CD4-positive, CD25-positive, alpha-beta regulatory T cell (primary cell): ENCODE results near the gene TSPAN18. TPM values are rescaled to one million over a fixed set of nuclear protein-coding genes. Genes with fewer than 3 reads are reported as not detected.

Source experiments
- ATAC-seq, 2 donors: fragments of 150-1000 bp; cut with Tn5 transposase; one replicate each; pipeline ENCODE4 v1.10.0; 2021; ENCODE audit warnings: low read depth in 2 of 2, moderate number of reproducible peaks in 2 of 2, moderate library complexity in 1 of 2
- DNase-seq, 3 donors: peaks; one replicate each; pipeline versions ENCODE4 v3.0.0 to v3.0.0-alpha.2; 2012 to 2022; ENCODE audit warnings: mixed read lengths in 1 of 3
- H3K27ac ChIP-seq: one replicate; pipeline ENCODE4 v1.7.0; 2013; ENCODE audit warnings: mild to moderate bottlenecking, low read length; ENCODE audit not compliant: insufficient read depth, poor library complexity, severe bottlenecking
- H3K27me3 ChIP-seq: one replicate; pipeline ENCODE4 v1.7.0; 2013; ENCODE audit warnings: low read length; ENCODE audit not compliant: control insufficient read depth, insufficient read depth
- H3K36me3 ChIP-seq: one replicate; pipeline ENCODE4 v1.7.0; 2013; ENCODE audit warnings: mild to moderate bottlenecking, low read length, moderate library complexity; ENCODE audit not compliant: control insufficient read depth, insufficient read depth
- H3K4me1 ChIP-seq: 2 replicates; pipeline ENCODE4 v1.7.0; 2013; ENCODE audit warnings: mild to moderate bottlenecking, low read length; ENCODE audit not compliant: insufficient read depth, control insufficient read depth, poor library complexity, severe bottlenecking
- H3K4me3 ChIP-seq: one replicate; pipeline ENCODE4 v1.7.0; 2013; ENCODE audit warnings: low read depth, mild to moderate bottlenecking, low read length, moderate library complexity
- H3K9me3 ChIP-seq, 2 experiments: 1 replicate in 1 of 2; 2 replicates in 1 of 2; pipeline ENCODE4 v1.7.0; 2013; ENCODE audit warnings: low read length in 2 of 2, mild to moderate bottlenecking in 1 of 2, moderate library complexity in 1 of 2; ENCODE audit not compliant: control insufficient read depth in 2 of 2
- H3K27ac Mint-ChIP-seq, 3 donors: one replicate each; pipeline ENCODE4 v1.8.0; 2020 to 2022; ENCODE audit warnings: mild to moderate bottlenecking in 3 of 3, mixed read lengths in 3 of 3, moderate library complexity in 2 of 3
- H3K27me3 Mint-ChIP-seq: one replicate; pipeline ENCODE4 v1.8.0; 2022; ENCODE audit warnings: mild to moderate bottlenecking, mixed read lengths
- H3K36me3 Mint-ChIP-seq: one replicate; pipeline ENCODE4 v1.8.0; 2020; ENCODE audit warnings: mixed read lengths
- H3K4me1 Mint-ChIP-seq, 4 donors: one replicate each; pipeline ENCODE4 v1.8.0; 2020 to 2022; ENCODE audit warnings: mixed read lengths in 4 of 4, mild to moderate bottlenecking in 1 of 4
- H3K4me3 Mint-ChIP-seq, 4 donors: one replicate each; pipeline ENCODE4 v1.8.0; 2020 to 2022; ENCODE audit warnings: mild to moderate bottlenecking in 4 of 4, mixed read lengths in 4 of 4, moderate library complexity in 3 of 4
- H3K9me3 Mint-ChIP-seq, 7 donors: one replicate each; pipeline ENCODE4 v1.8.0; 2020 to 2022; ENCODE audit warnings: mixed read lengths in 7 of 7, mild to moderate bottlenecking in 3 of 7, moderate library complexity in 2 of 7
- polyA plus RNA-seq, 4 donors: library from polyadenylated mRNA; unstranded; fragments of 300-500 nt; fragmentation: Illumina TruSeq; gene quantifications; one replicate each; pipeline ENCODE4 v1.2.3, GENCODE V29; 2021
- total RNA-seq: library from RNA; stranded (reverse); gene quantifications from one replicate; pipeline ENCODE4 v1.2.3, GENCODE V29; 2022

Gene TSPAN18
- total and polyA plus RNA-seq, 5 donors from 2014 or later: 3.2 to 36.9 (median 4.9) TPM

DNA sequence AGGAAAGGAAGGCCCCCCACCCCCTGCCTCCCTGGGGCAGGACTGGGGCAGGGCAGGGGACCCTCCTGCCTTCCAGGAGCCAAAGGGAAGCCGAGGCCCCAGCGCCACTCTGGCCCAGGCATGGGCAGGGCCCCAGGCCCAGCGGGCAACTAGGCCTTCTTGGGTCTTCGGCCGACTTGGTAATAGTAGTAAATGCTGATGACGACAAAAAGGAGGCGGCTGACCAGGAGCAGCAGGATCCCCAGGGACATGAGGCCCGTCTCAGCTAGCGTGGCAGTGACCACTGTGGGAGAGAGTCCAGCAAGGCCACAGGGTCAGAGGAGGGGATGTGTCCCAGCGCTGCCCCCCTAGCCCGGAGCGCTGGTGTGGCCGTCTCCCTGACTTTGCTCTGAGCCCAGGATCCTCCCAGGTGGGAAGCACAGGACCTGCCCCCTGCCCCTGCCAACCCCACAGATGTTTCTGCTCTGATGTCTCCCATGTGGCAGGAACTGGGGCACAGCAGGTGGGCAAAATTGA is 208.0 kb downstream of the TSPAN18 start:
- Histone ChIP-seq H3K27me3 (no peaks in the 10 kb centered on the region), H3K36me3 (no peaks in the 10 kb centered on the region), H3K4me1 (peaks cover 5% of the 10 kb centered on the region), H3K27ac (no peak overlapping the region), H3K4me3 (no peak overlapping the region), H3K9me3 (no peaks in the 10 kb centered on the region)
- peaks cover 10% of the 10 kb centered on the region for H3K36me3 Mint-ChIP-seq
- no peak for ATAC-seq
- H3K9me3 Mint-ChIP-seq: peaks cover 0 to 1% (median 0%) of the 10 kb centered on the region in 7 donors
- H3K4me3 Mint-ChIP-seq: no peak overlapping the region
- DNase-seq: no peak
- H3K27me3 Mint-ChIP-seq: no peaks in the 10 kb centered on the region
- no peak overlapping the region for H3K27ac Mint-ChIP-seq
- H3K4me1 Mint-ChIP-seq: peaks cover 0 to 2% (median 0%) of the 10 kb centered on the region in 4 donors

DNA sequence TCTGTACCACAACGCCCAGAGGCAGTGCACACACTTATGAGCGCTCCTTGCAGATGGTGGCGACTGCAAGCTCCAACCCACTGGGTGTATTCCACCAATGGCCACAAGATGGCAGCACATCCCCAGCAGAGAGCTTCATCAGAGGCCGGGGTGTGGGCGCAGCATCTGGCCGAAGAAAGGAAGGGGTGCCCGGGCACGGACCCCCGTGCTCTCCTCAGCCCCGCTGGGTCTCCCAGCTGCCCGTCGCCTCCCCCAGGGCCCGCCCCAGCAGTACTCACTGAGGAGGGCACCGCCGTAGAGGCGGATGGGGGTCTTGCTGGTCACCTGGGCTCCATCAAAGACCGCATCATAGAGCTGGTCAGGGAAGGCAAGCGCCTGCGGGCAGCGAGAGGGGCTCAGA is 209.8 kb downstream of the TSPAN18 start:
- H3K9me3 Mint-ChIP-seq: no peaks in the 10 kb centered on the region
- H3K4me1 Mint-ChIP-seq: peaks cover 0 to 4% (median 2%) of the 10 kb centered on the region in 4 donors
- Histone ChIP-seq H3K9me3 (no peaks in the 10 kb centered on the region), H3K36me3 (no peaks in the 10 kb centered on the region), H3K4me1 (peaks cover 5% of the 10 kb centered on the region), H3K27ac (no peak overlapping the region), H3K4me3 (no peak overlapping the region), H3K27me3 (no peaks in the 10 kb centered on the region)
- H3K27ac Mint-ChIP-seq: no peak overlapping the region
- no peaks in the 10 kb centered on the region for H3K27me3 Mint-ChIP-seq
- peak; percentile 73 to 80 for ATAC-seq
- DNase-seq: peak; percentile 64 to 82 (median 76)
- no peak overlapping the region for H3K4me3 Mint-ChIP-seq
- H3K36me3 Mint-ChIP-seq: no peaks in the 10 kb centered on the region

DNA sequence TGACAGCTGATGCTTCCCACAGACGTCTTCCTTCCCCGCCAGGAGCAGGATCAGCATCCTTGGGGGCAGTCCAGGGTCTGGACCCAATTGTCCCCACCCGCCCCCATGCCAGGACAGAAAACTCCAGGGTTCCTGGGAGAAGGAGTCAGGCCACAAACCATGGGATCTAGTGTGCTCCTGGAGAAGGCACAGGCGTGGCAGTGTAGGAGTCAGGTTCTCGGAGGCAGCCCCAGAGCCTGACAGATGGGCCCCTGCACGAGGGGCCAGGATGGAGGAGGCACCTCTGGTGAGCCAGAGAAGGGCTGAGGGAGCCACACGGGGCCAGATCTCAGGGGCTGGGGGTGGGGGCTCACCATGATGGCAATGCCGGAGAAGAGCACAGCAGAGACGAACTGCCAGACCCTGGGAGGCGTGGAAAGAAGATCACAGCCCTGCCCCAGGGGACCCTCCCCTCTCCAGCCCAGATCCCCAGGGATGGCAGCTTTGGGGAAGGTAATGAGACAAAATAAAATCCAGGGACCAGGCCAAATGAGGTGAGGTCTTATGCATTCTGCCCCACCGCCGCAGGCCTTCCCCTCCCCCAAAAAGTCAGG is 210.3 kb downstream of the TSPAN18 start:
- Histone ChIP-seq H3K27ac (no peak overlapping the region), H3K4me1 (peaks cover 5% of the 10 kb centered on the region), H3K27me3 (no peaks in the 10 kb centered on the region), H3K36me3 (no peaks in the 10 kb centered on the region), H3K9me3 (no peaks in the 10 kb centered on the region), H3K4me3 (no peak overlapping the region)
- Mint-ChIP-seq H3K4me3 (no peak overlapping the region), H3K9me3 (no peaks in the 10 kb centered on the region), H3K27ac (no peak overlapping the region), H3K4me1 (peaks cover 0 to 6% (median 2%) of the 10 kb centered on the region in 4 donors), H3K36me3 (no peaks in the 10 kb centered on the region), H3K27me3 (no peaks in the 10 kb centered on the region)
- DNase-seq (no peak), ATAC-seq (no peak)

DNA sequence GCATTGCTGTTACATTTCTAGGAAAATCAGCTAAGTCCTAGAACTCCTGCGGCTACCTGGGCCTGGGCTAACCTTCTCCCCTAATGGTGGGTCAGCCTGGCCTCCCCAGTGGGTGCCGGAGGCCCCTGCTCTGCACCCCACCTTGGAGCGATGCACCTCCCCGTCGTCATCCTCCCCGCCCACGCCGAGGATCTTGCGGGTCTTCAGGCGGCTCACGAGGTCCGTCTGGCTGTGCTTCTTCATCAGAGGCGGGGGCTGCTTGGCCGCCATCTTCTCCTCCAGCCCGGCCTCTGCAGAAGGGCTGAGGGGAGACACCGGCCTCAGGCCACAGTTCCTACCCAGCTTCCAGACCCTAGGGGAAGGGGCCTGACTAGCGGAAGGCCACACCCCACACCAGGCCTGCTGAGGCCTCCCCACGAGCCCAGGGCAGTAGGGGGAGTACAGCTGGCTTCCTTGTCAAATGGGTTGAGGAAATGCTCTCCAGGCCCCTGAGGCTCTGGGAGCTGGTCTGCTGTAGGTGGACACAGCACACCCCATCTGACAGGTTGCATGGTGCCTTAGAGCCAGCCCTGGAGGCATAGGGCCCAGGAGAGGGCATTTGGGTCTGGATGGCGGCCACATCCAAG is 211.4 kb downstream of the TSPAN18 start:
- no peaks in the 10 kb centered on the region for H3K9me3 Mint-ChIP-seq
- H3K4me1 ChIP-seq: peaks cover 9% of the 10 kb centered on the region
- no peaks in the 10 kb centered on the region for H3K9me3 ChIP-seq
- no peaks in the 10 kb centered on the region for H3K27me3 ChIP-seq
- DNase-seq: no peak
- no peak overlapping the region for H3K27ac Mint-ChIP-seq
- no peak for ATAC-seq
- H3K4me3 ChIP-seq: no peak overlapping the region
- peaks cover 0 to 12% (median 2%) of the 10 kb centered on the region in 4 donors for H3K4me1 Mint-ChIP-seq
- no peaks in the 10 kb centered on the region for H3K36me3 ChIP-seq
- H3K27me3 Mint-ChIP-seq: no peaks in the 10 kb centered on the region
- H3K36me3 Mint-ChIP-seq: no peaks in the 10 kb centered on the region
- no peak overlapping the region for H3K27ac ChIP-seq
- H3K4me3 Mint-ChIP-seq: no peak overlapping the region

DNA sequence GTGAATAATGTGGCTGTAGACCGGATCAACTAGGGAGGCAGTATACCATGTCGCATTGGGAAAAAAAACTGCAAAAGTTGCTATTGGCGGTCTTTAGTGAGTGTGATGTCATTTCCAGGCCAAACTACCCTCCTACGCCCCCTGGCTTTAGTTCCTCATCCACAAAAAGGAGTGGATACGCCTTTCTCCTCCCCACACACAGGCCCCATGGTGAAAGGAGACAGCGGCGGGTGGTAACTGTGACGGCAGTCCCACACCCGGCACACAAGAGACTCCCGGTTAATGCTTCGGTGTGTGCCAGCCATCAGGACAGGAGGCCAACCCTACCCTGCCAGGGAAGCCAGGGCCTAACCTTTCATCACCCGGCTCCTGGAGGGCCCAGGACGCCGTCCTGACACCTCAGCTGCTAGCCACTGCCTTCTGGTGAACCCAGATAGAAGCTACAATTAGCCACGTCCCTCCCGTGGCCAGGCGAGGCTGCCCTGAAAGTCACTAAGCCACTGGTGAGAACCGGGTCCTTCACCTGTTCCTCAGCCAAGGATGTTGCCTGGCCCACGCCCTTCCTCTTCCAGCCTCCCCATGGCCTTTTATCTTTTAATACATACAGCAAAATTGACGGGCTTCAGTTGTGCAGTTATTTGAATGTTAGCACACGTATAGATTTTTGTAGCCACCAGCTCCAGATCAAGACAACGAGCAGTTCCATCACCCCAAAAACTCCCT is 213.1 kb downstream of the TSPAN18 start:
- Histone ChIP-seq H3K36me3 (no peaks in the 10 kb centered on the region), H3K27me3 (no peaks in the 10 kb centered on the region), H3K4me3 (no peak overlapping the region), H3K9me3 (no peaks in the 10 kb centered on the region), H3K4me1 (peaks cover 10% of the 10 kb centered on the region), H3K27ac (no peak overlapping the region)
- Mint-ChIP-seq H3K4me1 (peaks cover 0 to 16% (median 4%) of the 10 kb centered on the region in 4 donors), H3K27me3 (no peaks in the 10 kb centered on the region), H3K36me3 (no peaks in the 10 kb centered on the region), H3K27ac (peak overlapping the region in 1 of 3 donors; percentile 27), H3K9me3 (no peaks in the 10 kb centered on the region), H3K4me3 (no peak overlapping the region)
- DNase-seq (no peak), ATAC-seq (no peak)

DNA sequence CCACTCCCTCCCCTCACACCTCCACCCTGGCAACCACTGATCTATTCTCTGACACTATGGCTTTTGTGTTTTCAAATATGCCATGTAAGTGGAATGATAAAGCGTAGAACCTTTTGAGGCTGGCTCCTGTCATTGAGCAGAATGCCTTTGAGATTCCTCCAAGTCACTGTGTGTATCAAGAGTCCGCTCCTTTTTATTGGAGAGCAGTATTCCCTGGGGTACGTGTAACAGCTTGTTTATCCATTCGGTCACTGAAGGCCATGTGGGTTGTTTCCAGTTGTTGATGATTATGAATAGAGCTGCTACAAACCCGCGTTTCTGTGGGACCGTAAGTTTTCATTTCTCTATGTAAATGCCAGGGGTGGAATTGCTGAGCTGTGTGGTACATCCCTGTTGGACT is 213.6 kb downstream of the TSPAN18 start:
- DNase-seq: no peak
- H3K27me3 Mint-ChIP-seq: no peaks in the 10 kb centered on the region
- Histone ChIP-seq H3K27ac (no peak overlapping the region), H3K36me3 (no peaks in the 10 kb centered on the region), H3K4me3 (no peak overlapping the region), H3K9me3 (no peaks in the 10 kb centered on the region), H3K27me3 (no peaks in the 10 kb centered on the region), H3K4me1 (peaks cover 10% of the 10 kb centered on the region)
- no peak overlapping the region for H3K4me3 Mint-ChIP-seq
- no peak for ATAC-seq
- H3K27ac Mint-ChIP-seq: peak overlapping the region in 1 of 3 donors; percentile 27
- H3K36me3 Mint-ChIP-seq: no peaks in the 10 kb centered on the region
- H3K4me1 Mint-ChIP-seq: peaks cover 0 to 16% (median 4%) of the 10 kb centered on the region in 4 donors
- H3K9me3 Mint-ChIP-seq: no peaks in the 10 kb centered on the region

DNA sequence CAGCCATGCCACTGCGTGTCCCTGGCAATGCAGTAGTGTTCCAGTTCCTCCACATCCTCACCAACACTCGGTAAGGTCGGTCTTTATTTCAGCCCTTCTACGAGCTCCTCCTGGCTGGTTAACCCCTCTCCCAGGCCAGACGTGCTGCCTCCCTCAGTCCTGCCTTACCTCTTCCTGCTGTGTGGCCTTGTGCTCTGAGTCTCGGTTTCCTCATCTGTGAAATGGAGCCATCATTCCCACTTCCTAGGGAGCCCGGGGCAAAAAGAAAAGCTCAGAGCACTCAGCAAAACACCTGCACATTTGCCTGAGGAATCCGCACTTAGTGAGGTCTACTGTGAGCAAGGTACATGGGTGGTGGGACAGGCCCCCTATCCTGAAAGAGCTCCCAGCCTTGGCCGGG is 214.1 kb downstream of the TSPAN18 start:
- H3K4me1 Mint-ChIP-seq: peaks cover 0 to 16% (median 4%) of the 10 kb centered on the region in 4 donors

More for the DNA sequence above, 214.1 kb downstream of the TSPAN18 start:
- H3K27me3 Mint-ChIP-seq: no peaks in the 10 kb centered on the region
- Histone ChIP-seq H3K4me3 (no peak overlapping the region), H3K36me3 (no peaks in the 10 kb centered on the region), H3K4me1 (peaks cover 10% of the 10 kb centered on the region), H3K27ac (no peak overlapping the region), H3K9me3 (no peaks in the 10 kb centered on the region), H3K27me3 (no peaks in the 10 kb centered on the region)
- no peak overlapping the region for H3K4me3 Mint-ChIP-seq
- H3K27ac Mint-ChIP-seq: peak overlapping the region in 2 of 3 donors; percentile 1 to 41
- no peaks in the 10 kb centered on the region for H3K9me3 Mint-ChIP-seq
- ATAC-seq (no peak), DNase-seq (no peak)
- no peaks in the 10 kb centered on the region for H3K36me3 Mint-ChIP-seq
